PC-3 (cell line): ENCODE results near the gene COMMD7. TPM values are rescaled to one million over a fixed set of nuclear protein-coding genes. Genes with fewer than 3 reads are reported as not detected.

ENCODE experiments used
- ATAC-seq: fragments of 200-7000 bp; cut with Tn5 transposase; 2 replicates; pipeline ENCODE4 v1.9.1; 2020; ENCODE audit warnings: mild to moderate bottlenecking, moderate library complexity
- BruUV-seq: library from RNA; stranded (reverse); fragments of 400-500 nt; replicated peaks from 2 replicates; lab custom pipeline; 2021; lab: Mats Ljungman, UMichigan
- CTCF ChIA-PET: fragments of 300-600 bp; sonication (Branson Sonifier 250); formaldehyde crosslinking; loops from one replicate; lab custom pipeline; 2022; ENCODE audit warnings: antibody characterized with exemption; lab: Charles Lee
- POLR2A ChIA-PET: fragments of 300-600 bp; sonication (Branson Sonifier 250); formaldehyde crosslinking; loops from one replicate; lab custom pipeline; 2022; ENCODE audit warnings: antibody characterized with exemption; ENCODE audit not compliant: unreplicated experiment; lab: Charles Lee
- DNase-seq: peaks from one replicate; pipeline ENCODE4 v3.0.0-alpha.2; 2015
- H2AFZ ChIP-seq: fragments of 300-600 bp; sonication (generic); 2 replicates; pipeline ENCODE4 v1.6.0; 2016; ENCODE audit warnings: antibody characterized with exemption, low read length
- H3F3A ChIP-seq: fragments of 300-600 bp; sonication (generic); one replicate; pipeline ENCODE4 v1.6.0; 2017; ENCODE audit warnings: antibody characterized with exemption, low read length, control low read depth, mild to moderate bottlenecking; ENCODE audit not compliant: unreplicated experiment
- H3K27ac ChIP-seq: fragments of 300-600 bp; sonication (generic); 2 replicates; pipeline ENCODE4 v1.5.1; 2016; ENCODE audit warnings: mild to moderate bottlenecking, low read length
- H3K27me3 ChIP-seq: fragments of 300-600 bp; sonication (generic); 2 replicates; pipeline ENCODE4 v1.6.1; 2016; ENCODE audit warnings: low read length, mixed read lengths
- H3K36me3 ChIP-seq: fragments of 300-600 bp; sonication (generic); 2 replicates; pipeline ENCODE4 v1.6.1; 2016; ENCODE audit warnings: low read depth, mixed run types, low read length, mixed read lengths
- H3K4me1 ChIP-seq: fragments of 300-600 bp; sonication (generic); 2 replicates; pipeline ENCODE4 v1.5.1; 2016; ENCODE audit warnings: low read length; ENCODE audit not compliant: insufficient read depth
- H3K4me2 ChIP-seq: fragments of 300-600 bp; sonication (generic); 2 replicates; pipeline ENCODE4 v1.6.0; 2016; ENCODE audit warnings: low read length
- H3K4me3 ChIP-seq: fragments of 300-600 bp; sonication (generic); 2 replicates; pipeline ENCODE4 v1.5.1; 2016; ENCODE audit warnings: mild to moderate bottlenecking, low read length, mixed read lengths
- H3K79me2 ChIP-seq: fragments of 300-600 bp; sonication (generic); 2 replicates; pipeline ENCODE4 v1.6.1; 2017; ENCODE audit warnings: low read length, mixed read lengths
- H3K9ac ChIP-seq: fragments of 300-600 bp; sonication (generic); 2 replicates; pipeline ENCODE4 v1.6.0; 2016; ENCODE audit warnings: mild to moderate bottlenecking, low read length
- H3K9me2 ChIP-seq: fragments of 300-600 bp; sonication (generic); replicated peaks from 2 replicates; pipeline ENCODE4 v1.6.1; 2016; ENCODE audit warnings: mixed run types, low read length, mixed read lengths
- H3K9me3 ChIP-seq: fragments of 300-600 bp; sonication (generic); 2 replicates; pipeline ENCODE4 v1.6.1; 2016; ENCODE audit warnings: low read length, mixed read lengths
- H4K20me1 ChIP-seq: fragments of 300-600 bp; sonication (generic); 2 replicates; pipeline ENCODE4 v1.6.1; 2016; ENCODE audit warnings: low read length, mixed read lengths
- CTCF ChIP-seq: fragments of 300-600 bp; sonication (generic); conservative IDR thresholded peaks from 2 replicates; pipeline ENCODE4 v1.5.1; 2017; ENCODE audit warnings: antibody characterized with exemption, low read depth, mild to moderate bottlenecking, low read length
- EZH2 ChIP-seq: fragments of 300-600 bp; sonication (generic); IDR thresholded peaks from one replicate; pipeline ENCODE4 v1.6.1; 2017; ENCODE audit warnings: antibody characterized with exemption, mild to moderate bottlenecking, low read length; ENCODE audit not compliant: unreplicated experiment
- EZH2phosphoT487 ChIP-seq: fragments of 300-600 bp; sonication (generic); IDR thresholded peaks from 2 replicates; pipeline ENCODE4 v1.6.1; 2018; ENCODE audit warnings: mild to moderate bottlenecking, antibody characterized with exemption, low read length, borderline replicate concordance
- intact Hi-C: fragments of 100-400 bp; cut with micrococcal nuclease; formaldehyde crosslinking; loops from 2 replicates; pipeline ENCODE4 v1.9.0; 2023
- total RNA-seq: library from RNA; depleted of rRNA; stranded (reverse); fragments of >200 nt; gene quantifications from 2 replicates; pipeline ENCODE4 v1.2.3, GENCODE V29; 2014

The COMMD7 gene
- total RNA-seq, 1 experiment from 2014 or later = 33.5 TPM

GRCh38 chr20:32780749-32781655, 37.7 kb upstream of the COMMD7 start:
- Histone ChIP-seq H3K27me3 (no peaks in the 10 kb centered on the region), H3K9me3 (no peaks in the 10 kb centered on the region), H3K36me3 (peaks cover 5% of the 10 kb centered on the region), H3K27ac (no peak overlapping the region), H3K9ac (no peak overlapping the region), H3K4me1 (peaks cover 14% of the 10 kb centered on the region), H3K4me3 (no peak overlapping the region), H4K20me1 (no peaks in the 10 kb centered on the region), H3K9me2 (no peaks in the 10 kb centered on the region), H3K4me2 (no peak overlapping the region), H3F3A (no peaks in the 10 kb centered on the region), H2AFZ (no peak overlapping the region), H3K79me2 (no peaks in the 10 kb centered on the region)
- no peak for DNase-seq
- CTCF ChIA-PET = no interaction called here
- no TSS peak for BruUV-seq
- TF ChIP-seq CTCF (no peak), EZH2phosphoT487 (no peak), EZH2 (no peak)
- no peak for ATAC-seq
- intact Hi-C loops = no loop called here
- POLR2A ChIA-PET = no interaction called here

- DNase-seq (no peak), ATAC-seq (no peak)
- Histone ChIP-seq H3K36me3 (peaks cover 5% of the 10 kb centered on the region), H3K9ac (no peak overlapping the region), H3K27me3 (no peaks in the 10 kb centered on the region), H3K4me1 (peaks cover 14% of the 10 kb centered on the region), H3F3A (no peaks in the 10 kb centered on the region), H3K4me3 (no peak overlapping the region), H2AFZ (no peak overlapping the region), H3K79me2 (no peaks in the 10 kb centered on the region), H3K9me2 (no peaks in the 10 kb centered on the region), H3K4me2 (no peak overlapping the region), H3K9me3 (no peaks in the 10 kb centered on the region), H4K20me1 (no peaks in the 10 kb centered on the region), H3K27ac (no peak overlapping the region)
- BruUV-seq = no TSS peak
- intact Hi-C loops = no loop called here
- ChIA-PET CTCF (no interaction called here), POLR2A (no interaction called here)
- TF ChIP-seq EZH2 (no peak), EZH2phosphoT487 (no peak), CTCF (no peak)
Measured at GRCh38 chr20:32780278-32780677, 37.0 kb upstream of the COMMD7 start.
